K562 (cell line): ENCODE data around the gene TOP3A. TPM values are rescaled to one million over a fixed set of nuclear protein-coding genes. Genes with fewer than 3 reads are reported as not detected.

Source experiments
- ATAC-seq: fragments of 200-7000 bp; cut with Tn5 transposase; 3 replicates; pipeline ENCODE4 v1.9.1; 2020; ENCODE audit warnings: moderate library complexity
- BruUV-seq: library from RNA; stranded (reverse); fragments of 400-500 nt; replicated peaks from 2 replicates; lab custom pipeline; 2021; lab: Mats Ljungman, UMichigan
- CTCF ChIA-PET: fragments of 300-600 bp; formaldehyde crosslinking; extraction: SDS; loops from one replicate; lab custom pipeline; 2021; ENCODE audit warnings: low intra/inter-chr PET ratio; lab: Yijun Ruan, JAX
- POLR2A ChIA-PET: fragments of 300-600, 350-650 bp; sonication (Branson Sonifier 250); formaldehyde crosslinking; extraction: SDS; loops from one replicate; lab custom pipeline; 2021; ENCODE audit warnings: antibody characterized with exemption, inconsistent platforms; lab: Yijun Ruan, JAX
- DNase-seq, 4 experiments: peaks; one replicate each; pipeline versions ENCODE4 v3.0.0 to v3.0.0-alpha.2; 2011 to 2018; ENCODE audit warnings: low spot score in 3 of 4, mixed read lengths in 3 of 4; ENCODE audit errors: extremely low read depth in 1 of 4
- FAIRE-seq: peaks from 2 replicates; lab custom pipeline; 2011; peaks lifted over from hg19 to GRCh38; lab: Jason Lieb, UNC
- H2AFZ ChIP-seq: 2 replicates; pipeline ENCODE4 v1.6.0; 2011; ENCODE audit warnings: low read depth, low read length, control low read depth, inconsistent platforms
- H3K27ac ChIP-seq: fragments of 200-600 bp; 3 replicates; pipeline ENCODE4 v1.8.0; 2011; ENCODE audit warnings: low read depth, mild to moderate bottlenecking, control low read depth, inconsistent platforms, low read length, moderate library complexity, mixed read lengths; ENCODE audit errors: extremely low read depth
- H3K27me3 ChIP-seq, 2 experiments: fragments of 300-600 bp in 1 of 2; 2 replicates in 1 of 2; 3 replicates in 1 of 2; pipeline versions ENCODE4 v1.6.0 to v1.8.0; 2011; ENCODE audit warnings: inconsistent platforms in 2 of 2, low read length in 2 of 2, mild to moderate bottlenecking in 1 of 2, mixed read lengths in 1 of 2, moderate library complexity in 1 of 2; ENCODE audit not compliant: control insufficient read depth in 2 of 2, insufficient read depth in 2 of 2
- H3K36me3 ChIP-seq: fragments of 300-600 bp; 3 replicates; pipeline ENCODE4 v1.8.0; 2011; ENCODE audit warnings: mild to moderate bottlenecking, low read length, inconsistent platforms; ENCODE audit not compliant: control insufficient read depth, insufficient read depth
- H3K4me1 ChIP-seq, 2 experiments: fragments of 200-600 bp in 1 of 2; replicated peaks in 1 of 2; 2 replicates in 1 of 2; 3 replicates in 1 of 2; pipeline versions ENCODE4 v1.5.1 to v1.8.0; 2011; ENCODE audit warnings: inconsistent platforms in 2 of 2, low read length in 2 of 2, mild to moderate bottlenecking in 1 of 2, mixed read lengths in 1 of 2, moderate library complexity in 1 of 2; ENCODE audit not compliant: control insufficient read depth in 2 of 2, insufficient read depth in 2 of 2
- H3K4me2 ChIP-seq: 2 replicates; pipeline ENCODE4 v1.6.1; 2011; ENCODE audit warnings: low read length, control low read depth, inconsistent platforms, mixed read lengths; ENCODE audit not compliant: insufficient read depth
- H3K4me3 ChIP-seq: fragments of 200-600 bp; sonication (generic), shearing (Covaris generic); 2 replicates; pipeline ENCODE4 v1.5.1; 2016; ENCODE audit warnings: control low read depth, inconsistent platforms
- H3K79me2 ChIP-seq: fragments of 200-600 bp; 3 replicates; pipeline ENCODE4 v1.8.0; 2011; ENCODE audit warnings: low read length, inconsistent platforms; ENCODE audit not compliant: control insufficient read depth, insufficient read depth
- H3K9ac ChIP-seq, 2 experiments: 2 replicates each; pipeline versions ENCODE4 v1.6.0 to v1.6.1; 2011; ENCODE audit warnings: low read depth in 2 of 2, low read length in 2 of 2, control low read depth in 1 of 2, inconsistent platforms in 1 of 2, mild to moderate bottlenecking in 1 of 2, mixed read lengths in 1 of 2; ENCODE audit not compliant: insufficient read depth in 1 of 2
- H3K9me1 ChIP-seq: one replicate; pipeline ENCODE4 v1.6.0; 2011; ENCODE audit warnings: inconsistent platforms, mild to moderate bottlenecking, low read length, moderate library complexity; ENCODE audit not compliant: control insufficient read depth, insufficient read depth
- H3K9me3 ChIP-seq: replicated peaks from 2 replicates; pipeline ENCODE4 v1.5.1; 2011; ENCODE audit warnings: low read depth, low read length, inconsistent platforms; ENCODE audit not compliant: control insufficient read depth, insufficient read depth
- H4K20me1 ChIP-seq: replicated peaks from 2 replicates; pipeline ENCODE4 v1.6.1; 2011; ENCODE audit warnings: low read length, inconsistent platforms, mixed read lengths; ENCODE audit not compliant: control insufficient read depth, insufficient read depth
- BRF1 ChIP-seq: IDR thresholded peaks from 3 replicates; pipeline ENCODE4 v1.6.1; 2011; ENCODE audit warnings: borderline replicate concordance, mild to moderate bottlenecking; ENCODE audit not compliant: insufficient read length; ENCODE audit errors: extremely low read depth
- CCNT2 ChIP-seq: IDR thresholded peaks from 2 replicates; pipeline ENCODE4 v1.6.1; 2011; ENCODE audit warnings: borderline replicate concordance, low read depth, mild to moderate bottlenecking, moderate library complexity, mixed read lengths, low read length; ENCODE audit not compliant: insufficient read length; ENCODE audit errors: extremely low read depth
- HNRNPLL ChIP-seq: fragments of 200-400 bp; formaldehyde crosslinking; IDR thresholded peaks from 2 replicates; pipeline ENCODE4 v1.6.1; 2017; ENCODE audit warnings: low read length, low read depth, mild to moderate bottlenecking; ENCODE audit not compliant: poor library complexity, severe bottlenecking
- MTF1 ChIP-seq: fragments of 250-450 bp; sonication (Bioruptor Pico); IDR thresholded peaks from 2 replicates; pipeline ENCODE4 v1.9.0; 2021; ENCODE audit warnings: moderate library complexity, mild to moderate bottlenecking, inconsistent platforms, borderline replicate concordance
- NFRKB ChIP-seq: fragments of 450-650 bp; IDR thresholded peaks from 2 replicates; pipeline ENCODE4 v1.6.1; 2016; ENCODE audit warnings: low read depth
- NR2C1 ChIP-seq, 2 experiments: fragments of 450-650 bp; IDR thresholded peaks; 2 replicates each; pipeline ENCODE4 v1.6.1; 2017; ENCODE audit warnings: mild to moderate bottlenecking in 2 of 2, antibody characterized with exemption in 1 of 2, inconsistent platforms in 1 of 2, missing compliant biosample characterization in 1 of 2, missing genetic modification characterization in 1 of 2
- STAT5B ChIP-seq: fragments of 250-450 bp; sonication (Bioruptor Pico); IDR thresholded peaks from 2 replicates; pipeline ENCODE4 v1.8.0; 2021; ENCODE audit warnings: mild to moderate bottlenecking, inconsistent platforms
- ZFX ChIP-seq: sonication (generic); formaldehyde crosslinking; IDR thresholded peaks from 2 replicates; pipeline ENCODE4 v1.8.0; 2022; ENCODE audit warnings: mild to moderate bottlenecking, missing genetic modification reagents, moderate library complexity
- ZNF77 ChIP-seq: fragments of 250-450 bp; sonication (Bioruptor Pico); IDR thresholded peaks from 2 replicates; pipeline ENCODE4 v1.5.0; 2020
- ZSCAN29 ChIP-seq: fragments of 450-650 bp; IDR thresholded peaks from 2 replicates; pipeline ENCODE4 v1.6.1; 2017
- WGBS: fragments of 100-300 bp; shearing (Covaris generic); methylation state at CpG from one replicate; pipeline ENCODE4 v1.1.6; 2016; ENCODE audit warnings: low coverage, mixed read lengths; ENCODE audit not compliant: insufficient coverage; ENCODE audit errors: missing lambda C conversion rate; 5-methylcytosine and 5-hydroxymethylcytosine counted together
- in situ Hi-C: fragments of 300-500 bp; cut with MboI; formaldehyde crosslinking; loops from 4 replicates; pipeline ENCODE4 v1.15.0; 2018; ENCODE audit warnings: inconsistent platforms, mixed read lengths
- intact Hi-C: fragments of 100-400 bp; cut with micrococcal nuclease; formaldehyde crosslinking; loops from 2 replicates; pipeline ENCODE4 v1.14.2; 2022
- polyA plus RNA-seq, 8 experiments: library from polyadenylated mRNA; depleted of rRNA in 4 of 8; stranded (reverse) in 5 of 8; unstranded in 3 of 8; fragments of >200 nt; fragmentation: Nextera tagmentation in 2 of 8; fragmentation: Illumina TruSeq in 1 of 8; extraction: Ambion mirVana in 2 of 8; extraction: Trizol in 1 of 8; gene quantifications; 2 replicates each; pipeline versions ENCODE4 v1.2.1 to v1.2.3, GENCODE V29; 2011 to 2014; ENCODE audit warnings: inconsistent platforms in 1 of 8, missing spikeins in 1 of 8
- total RNA-seq, 7 experiments: library from RNA; depleted of rRNA in 6 of 7; stranded (reverse); fragments of >200 nt in 6 of 7; fragmentation: Illumina TruSeq in 2 of 7; extraction: Trizol in 2 of 7; gene quantifications; 2 replicates each; pipeline versions ENCODE4 v1.2.1 to v1.2.3, GENCODE V29; 2011 to 2021; ENCODE audit warnings: low replicate concordance in 1 of 7
- TF ChIP-seq, protein P1 (sequence below): fragments of 200-800 bp; sonication (Bioruptor generic); IDR thresholded peaks from 2 replicates; pipeline ENCODE4 v1.6.1; 2017; ENCODE audit warnings: missing genetic modification characterization, missing compliant biosample characterization
- TF ChIP-seq, protein P2 (sequence below): sonication (generic); formaldehyde crosslinking; IDR thresholded peaks from 2 replicates; pipeline ENCODE4 v1.8.0; 2022; ENCODE audit warnings: mild to moderate bottlenecking, missing genetic modification reagents, borderline replicate concordance
- TF ChIP-seq, protein P3 (sequence below), 2 experiments: IDR thresholded peaks; 2 replicates each; pipeline ENCODE4 v1.6.1; 2011; ENCODE audit warnings: borderline replicate concordance in 1 of 2, control low read depth in 1 of 2, low read depth in 1 of 2, low read length in 1 of 2, mild to moderate bottlenecking in 1 of 2, mixed read lengths in 1 of 2, moderate library complexity in 1 of 2; ENCODE audit not compliant: insufficient read depth in 1 of 2, insufficient read length in 1 of 2, poor library complexity in 1 of 2, severe bottlenecking in 1 of 2; ENCODE audit errors: extremely low read depth in 1 of 2
- TF ChIP-seq, protein P4 (sequence below): fragments of 450-650 bp; IDR thresholded peaks from 2 replicates; pipeline ENCODE4 v1.6.1; 2016; ENCODE audit warnings: missing biosample characterization, missing genetic modification characterization

TOP3A gene
- total and polyA plus RNA-seq, 9 of the 15 experiments (the other 6 are each of a cell fraction or from before 2014, with no cell fraction given): 5.2 to 49.7 (median 24.7) TPM

DNA sequence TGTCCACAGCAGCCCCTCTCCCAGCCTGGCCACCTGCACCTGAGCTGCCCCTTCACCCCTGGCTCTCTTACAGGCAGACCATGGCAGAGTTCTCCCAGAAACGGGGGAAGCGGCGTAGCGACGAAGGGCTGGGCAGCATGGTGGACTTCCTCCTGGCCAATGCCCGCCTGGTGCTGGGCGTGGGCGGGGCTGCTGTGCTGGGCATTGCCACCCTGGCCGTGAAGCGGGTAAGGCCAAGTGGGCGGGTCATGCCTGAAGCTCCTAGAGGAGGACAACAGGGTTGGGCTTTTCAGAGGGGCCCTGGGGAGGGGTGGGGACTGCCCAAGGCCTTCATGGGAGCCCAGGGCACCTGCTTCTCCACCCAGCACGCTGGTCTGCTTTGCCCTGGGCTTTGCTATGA lies 52.2 kb downstream of the TOP3A start:
- TF ChIP-seq, protein P1, sequence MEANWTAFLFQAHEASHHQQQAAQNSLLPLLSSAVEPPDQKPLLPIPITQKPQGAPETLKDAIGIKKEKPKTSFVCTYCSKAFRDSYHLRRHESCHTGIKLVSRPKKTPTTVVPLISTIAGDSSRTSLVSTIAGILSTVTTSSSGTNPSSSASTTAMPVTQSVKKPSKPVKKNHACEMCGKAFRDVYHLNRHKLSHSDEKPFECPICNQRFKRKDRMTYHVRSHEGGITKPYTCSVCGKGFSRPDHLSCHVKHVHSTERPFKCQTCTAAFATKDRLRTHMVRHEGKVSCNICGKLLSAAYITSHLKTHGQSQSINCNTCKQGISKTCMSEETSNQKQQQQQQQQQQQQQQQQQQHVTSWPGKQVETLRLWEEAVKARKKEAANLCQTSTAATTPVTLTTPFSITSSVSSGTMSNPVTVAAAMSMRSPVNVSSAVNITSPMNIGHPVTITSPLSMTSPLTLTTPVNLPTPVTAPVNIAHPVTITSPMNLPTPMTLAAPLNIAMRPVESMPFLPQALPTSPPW (CRISPR knock-in tag): no peak
- TF ChIP-seq ZNF77 (CRISPR knock-in tag): no peak
- TF ChIP-seq, protein P2, sequence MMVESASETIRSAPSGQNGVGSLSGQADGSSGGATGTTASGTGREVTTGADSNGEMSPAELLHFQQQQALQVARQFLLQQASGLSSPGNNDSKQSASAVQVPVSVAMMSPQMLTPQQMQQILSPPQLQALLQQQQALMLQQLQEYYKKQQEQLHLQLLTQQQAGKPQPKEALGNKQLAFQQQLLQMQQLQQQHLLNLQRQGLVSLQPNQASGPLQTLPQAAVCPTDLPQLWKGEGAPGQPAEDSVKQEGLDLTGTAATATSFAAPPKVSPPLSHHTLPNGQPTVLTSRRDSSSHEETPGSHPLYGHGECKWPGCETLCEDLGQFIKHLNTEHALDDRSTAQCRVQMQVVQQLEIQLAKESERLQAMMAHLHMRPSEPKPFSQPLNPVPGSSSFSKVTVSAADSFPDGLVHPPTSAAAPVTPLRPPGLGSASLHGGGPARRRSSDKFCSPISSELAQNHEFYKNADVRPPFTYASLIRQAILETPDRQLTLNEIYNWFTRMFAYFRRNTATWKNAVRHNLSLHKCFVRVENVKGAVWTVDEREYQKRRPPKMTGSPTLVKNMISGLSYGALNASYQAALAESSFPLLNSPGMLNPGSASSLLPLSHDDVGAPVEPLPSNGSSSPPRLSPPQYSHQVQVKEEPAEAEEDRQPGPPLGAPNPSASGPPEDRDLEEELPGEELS (CRISPR knock-in tag): no peak
- TF ChIP-seq, protein P3, sequence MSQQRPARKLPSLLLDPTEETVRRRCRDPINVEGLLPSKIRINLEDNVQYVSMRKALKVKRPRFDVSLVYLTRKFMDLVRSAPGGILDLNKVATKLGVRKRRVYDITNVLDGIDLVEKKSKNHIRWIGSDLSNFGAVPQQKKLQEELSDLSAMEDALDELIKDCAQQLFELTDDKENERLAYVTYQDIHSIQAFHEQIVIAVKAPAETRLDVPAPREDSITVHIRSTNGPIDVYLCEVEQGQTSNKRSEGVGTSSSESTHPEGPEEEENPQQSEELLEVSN (IDR thresholded peaks at IDR 0.05; ENCODE audit: borderline replicate concordance in 1 of 2, extremely low read depth in 1 of 2, insufficient read depth in 1 of 2, insufficient read length in 1 of 2, low read depth in 1 of 2, low read length in 1 of 2, poor library complexity in 1 of 2, severe bottlenecking in 1 of 2): no peak
- no peak for TF ChIP-seq ZFX (CRISPR knock-in tag)
- TF ChIP-seq MTF1 (CRISPR knock-in tag): no peak
- no peak for TF ChIP-seq BRF1
- TF ChIP-seq HNRNPLL: no peak
- TF ChIP-seq ZSCAN29: no peak
- no peak for TF ChIP-seq STAT5B (CRISPR knock-in tag)
- TF ChIP-seq NFRKB: no peak
- TF ChIP-seq, protein P4, sequence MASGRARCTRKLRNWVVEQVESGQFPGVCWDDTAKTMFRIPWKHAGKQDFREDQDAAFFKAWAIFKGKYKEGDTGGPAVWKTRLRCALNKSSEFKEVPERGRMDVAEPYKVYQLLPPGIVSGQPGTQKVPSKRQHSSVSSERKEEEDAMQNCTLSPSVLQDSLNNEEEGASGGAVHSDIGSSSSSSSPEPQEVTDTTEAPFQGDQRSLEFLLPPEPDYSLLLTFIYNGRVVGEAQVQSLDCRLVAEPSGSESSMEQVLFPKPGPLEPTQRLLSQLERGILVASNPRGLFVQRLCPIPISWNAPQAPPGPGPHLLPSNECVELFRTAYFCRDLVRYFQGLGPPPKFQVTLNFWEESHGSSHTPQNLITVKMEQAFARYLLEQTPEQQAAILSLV: no peak
- TF ChIP-seq CCNT2: no peak
- TF ChIP-seq NR2C1 (IDR thresholded peaks at IDR 0.05): no peak
- no peak for TF ChIP-seq NR2C1 (tag; IDR thresholded peaks at IDR 0.05)
- TF ChIP-seq, all 486 proteins: peak for 0
- H3K27me3 ChIP-seq: no peaks in the 10 kb centered on the region
- no peaks in the 10 kb centered on the region for H4K20me1 ChIP-seq
- peaks cover 8% of the 10 kb centered on the region; the same call in 2 of the 3 replicates for H3K36me3 ChIP-seq
- H2AFZ ChIP-seq: no peak overlapping the region
- DNase-seq (no peak), ATAC-seq (no peak), FAIRE-seq (no peak)
- H3K27ac ChIP-seq: no peak overlapping the region
- WGBS: 74% methylated on average over 6 of the region's 12 CpGs
- no TSS peak for BruUV-seq
- H3K79me2 ChIP-seq: peaks cover 14% of the 10 kb centered on the region
- intact Hi-C loops (no loop called here), in situ Hi-C loops (no loop called here)
- peak overlapping the region in 1 of 2 experiments; percentile 17; a peak in 1 of 4 replicates for H3K9ac ChIP-seq
- ChIA-PET POLR2A (interaction anchor here (0.7 kb wide), 1 partner anchor 43 kb away, joined by 3 read pairs; no protein-coding TSS in a partner anchor), CTCF (no interaction called here)
- H3K4me2 ChIP-seq: no peak overlapping the region
- peaks cover 12 to 53% of the 10 kb centered on the region in 2 experiments; a peak in 4 of 5 replicates for H3K4me1 ChIP-seq
- no peak overlapping the region for H3K4me3 ChIP-seq
- H3K9me1 ChIP-seq: no peaks in the 10 kb centered on the region
- H3K9me3 ChIP-seq: no peaks in the 10 kb centered on the region
